ENCODE data around the gene XPNPEP2.

XPNPEP2 gene

DNA sequence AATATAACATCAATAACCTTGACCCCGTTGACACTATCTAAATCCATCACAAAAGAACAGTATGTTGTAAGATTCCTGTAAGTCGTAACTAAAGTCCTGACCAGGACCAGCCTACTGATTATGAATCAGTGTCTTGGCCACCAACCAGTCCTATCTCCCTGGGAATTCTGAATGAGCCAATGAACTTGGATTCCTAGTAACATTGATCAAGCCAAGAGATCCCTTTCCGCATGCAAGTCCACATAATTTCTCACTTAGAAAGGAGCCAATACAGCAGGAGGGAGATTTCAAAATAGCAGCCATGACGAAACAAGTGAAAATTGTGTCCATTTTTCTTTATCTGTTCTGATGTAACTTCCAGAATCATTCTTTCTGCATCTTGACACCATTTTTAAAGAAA is 9.5 kb downstream of the XPNPEP2 start:
- no peak for DNase-seq (ENCODE audit: low read depth in 2 of 2, low spot score in 1 of 2)

DNA sequence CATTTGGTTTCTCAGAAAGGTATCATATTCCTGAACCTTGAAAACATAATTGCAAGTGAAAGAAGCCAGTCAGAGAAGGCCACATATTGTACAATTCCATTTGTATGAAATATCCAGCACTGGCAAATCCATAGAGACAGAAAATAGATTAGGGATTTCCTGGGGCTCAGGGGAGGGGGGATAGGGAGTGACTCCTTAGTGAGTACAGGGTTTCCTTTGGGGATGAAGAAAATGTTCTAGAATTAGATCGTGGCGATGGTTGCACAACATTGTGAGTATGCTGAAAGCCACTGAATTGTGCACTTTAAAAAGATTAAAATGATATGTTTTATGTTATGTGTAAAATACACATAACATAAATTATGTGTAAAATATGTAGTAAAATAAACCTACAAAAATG is 10.3 kb downstream of the XPNPEP2 start:
- no peak for DNase-seq (ENCODE audit: low read depth in 2 of 2, low spot score in 1 of 2)

DNA sequence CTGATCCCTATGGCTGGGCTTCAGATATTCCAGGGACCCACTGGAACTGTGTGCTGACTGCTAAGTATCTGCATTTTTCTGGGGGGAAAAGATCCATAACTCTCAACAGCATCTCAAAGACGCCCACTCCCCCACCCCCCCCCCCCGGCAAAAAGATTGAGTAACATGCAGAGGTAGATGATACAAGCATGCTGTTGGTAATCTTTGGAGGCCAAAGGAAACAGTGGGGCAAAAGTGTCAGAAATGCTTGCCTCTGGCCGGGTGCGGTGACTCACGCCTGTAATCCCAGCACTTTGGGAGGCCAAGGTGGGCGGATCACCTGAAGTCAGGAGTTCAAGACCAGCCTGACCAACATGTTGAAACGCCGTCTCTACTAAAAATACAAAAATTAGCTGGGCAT is 12.2 kb downstream of the XPNPEP2 start:
- DNase-seq (ENCODE audit: low read depth in 2 of 2, low spot score in 1 of 2): no peak

DNA sequence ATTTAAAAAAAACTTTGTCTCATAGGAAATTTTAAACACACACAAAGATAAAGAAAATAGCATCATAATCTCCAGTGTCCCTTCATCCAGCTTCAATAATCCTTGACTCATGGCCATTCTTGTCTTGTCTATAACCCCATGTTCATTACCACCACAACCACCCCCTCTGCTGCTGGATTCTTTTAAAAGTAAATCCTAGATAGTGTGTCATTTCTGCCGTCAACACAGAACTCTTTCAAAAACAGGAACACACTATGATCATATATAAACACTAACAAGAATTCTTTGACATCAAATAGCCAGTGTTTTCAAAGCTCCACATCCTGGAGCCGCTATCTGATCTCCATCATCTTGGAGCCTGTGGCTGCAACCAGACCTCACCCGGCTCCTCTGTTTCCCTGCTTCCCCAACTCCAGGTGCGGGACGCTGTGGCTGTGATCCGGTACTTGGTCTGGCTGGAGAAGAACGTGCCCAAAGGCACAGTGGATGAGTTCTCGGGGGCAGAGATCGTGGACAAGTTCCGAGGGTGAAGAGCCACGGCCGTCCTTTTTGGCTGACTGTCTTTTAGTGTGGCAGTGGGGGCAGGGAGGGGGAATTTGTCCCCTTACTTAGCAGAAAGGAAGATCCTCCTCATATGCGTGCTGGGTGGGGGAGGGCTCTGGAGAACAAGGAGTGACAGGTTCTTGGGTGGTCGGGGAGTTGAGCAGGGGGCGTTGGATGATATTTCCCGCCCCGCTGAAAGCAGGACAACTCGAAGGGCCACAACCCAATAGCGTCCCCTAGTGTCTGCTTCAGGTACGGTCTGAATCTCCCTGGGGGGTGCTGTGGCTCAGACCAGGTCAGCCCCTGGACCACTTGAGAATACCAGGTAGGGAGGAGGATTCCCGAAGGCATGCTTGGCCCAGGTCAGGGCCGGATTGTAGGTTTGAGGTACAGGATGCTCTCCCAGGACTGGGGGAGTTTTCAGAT is 15.6 kb downstream of the XPNPEP2 start:
- DNase-seq (ENCODE audit: low read depth in 2 of 2, low spot score in 1 of 2): no peak

DNA sequence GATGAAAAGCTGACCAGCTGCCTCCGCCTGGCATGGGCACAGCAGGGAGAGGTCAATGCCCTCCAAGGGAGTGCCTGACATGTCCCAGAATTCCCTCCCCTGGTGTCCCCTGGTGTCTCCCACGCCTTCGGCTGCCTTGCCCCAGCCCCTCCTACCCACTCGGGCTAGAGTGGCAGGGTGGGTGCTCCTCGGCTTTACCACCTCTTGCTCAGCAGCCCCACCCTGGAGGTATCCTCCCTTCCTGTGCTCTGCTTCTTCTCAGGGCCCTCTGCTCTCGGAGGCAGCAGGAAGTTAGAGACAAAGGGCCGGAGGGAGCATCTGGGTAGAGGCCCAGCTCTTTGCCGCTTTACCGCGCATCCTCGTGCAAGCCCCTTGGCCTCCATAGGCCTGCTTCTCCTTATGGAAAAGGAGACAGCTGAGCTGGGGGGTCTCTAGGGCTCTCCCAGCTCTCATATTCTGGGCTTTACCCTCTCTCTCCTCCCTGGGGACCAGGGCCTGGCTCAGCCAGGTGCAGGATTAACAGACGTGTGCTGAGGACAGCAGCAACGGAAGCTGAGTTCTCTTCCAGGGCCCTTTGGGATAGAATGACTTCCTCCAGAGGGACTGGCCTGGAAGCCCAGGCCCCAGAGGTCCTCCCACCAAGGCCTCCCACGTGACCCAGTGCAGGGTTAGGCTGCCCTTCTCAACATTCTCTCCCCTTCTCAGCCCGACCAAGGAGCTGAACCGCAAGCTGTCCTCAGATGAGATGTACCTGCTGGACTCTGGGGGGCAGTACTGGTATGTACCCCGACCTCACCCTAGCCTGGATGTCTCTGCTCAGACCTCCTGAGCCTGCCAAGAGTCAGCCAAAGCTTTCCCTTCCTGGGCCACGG is 17.2 kb downstream of the XPNPEP2 start:
- DNase-seq (ENCODE audit: low read depth in 2 of 2, low spot score in 1 of 2): no peak

DNA sequence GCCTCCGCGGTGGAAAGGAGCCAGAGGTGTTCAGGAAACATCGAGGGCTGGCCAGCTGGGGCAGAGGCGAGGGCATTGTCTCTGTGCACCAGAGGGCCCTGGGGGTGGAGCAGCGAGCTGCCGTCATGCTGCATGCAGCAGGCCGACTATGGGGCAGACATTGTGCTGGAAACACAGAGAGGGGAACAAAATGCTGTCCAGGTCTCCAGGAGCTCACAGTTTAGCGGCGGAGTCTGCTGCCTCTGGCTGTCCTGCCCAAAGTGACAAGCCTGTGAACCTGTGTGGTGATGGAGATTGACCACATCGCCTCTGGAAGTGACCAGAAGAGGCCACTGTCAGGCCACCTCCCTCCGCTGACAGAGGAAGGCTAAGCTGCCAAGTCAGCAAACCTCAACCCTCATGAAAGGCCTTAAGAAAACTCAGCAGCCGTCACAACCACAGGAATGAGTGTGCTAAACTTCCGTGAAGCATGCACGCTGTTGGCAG is 20.8 kb downstream of the XPNPEP2 start:
- DNase-seq (ENCODE audit: low read depth in 2 of 2, low spot score in 1 of 2): no peak

DNA sequence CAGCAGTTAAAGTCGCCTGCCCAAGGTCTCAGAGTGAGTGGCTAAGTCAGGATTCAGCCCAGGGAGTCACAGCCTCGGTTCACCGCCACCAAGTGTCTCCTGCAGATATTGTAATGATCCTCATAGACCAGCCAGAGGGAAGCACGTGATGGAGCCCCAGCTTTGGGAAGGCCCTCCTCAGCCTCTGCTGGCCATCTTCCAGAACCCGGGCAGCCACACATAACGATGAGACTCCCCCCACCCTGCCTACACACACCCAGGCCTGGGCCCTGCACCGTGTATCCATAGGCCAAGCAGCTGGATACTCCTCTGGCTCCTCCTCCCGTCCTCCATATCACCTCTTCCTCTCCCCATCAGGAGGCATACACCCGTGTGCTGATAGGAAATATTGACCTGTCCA is 21.4 kb downstream of the XPNPEP2 start:
- no peak for DNase-seq (ENCODE audit: low read depth in 2 of 2, low spot score in 1 of 2)

DNA sequence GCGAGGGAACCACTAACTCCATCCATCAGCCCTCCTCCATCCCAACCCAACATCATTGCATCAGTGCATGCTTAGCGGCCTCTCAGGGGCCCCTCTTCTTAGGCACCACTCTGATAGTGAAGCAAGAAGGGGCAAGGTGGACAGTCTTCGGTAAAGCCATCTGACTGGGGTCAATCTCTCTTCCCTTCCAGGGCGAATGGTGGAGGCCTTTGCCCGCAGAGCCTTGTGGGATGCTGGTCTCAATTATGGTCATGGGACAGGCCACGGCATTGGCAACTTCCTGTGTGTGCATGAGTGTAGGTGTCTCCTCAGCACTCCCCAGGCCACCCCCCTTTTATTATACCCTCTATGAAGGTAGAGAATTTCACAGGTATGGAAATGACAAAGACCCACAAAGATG is 22.2 kb downstream of the XPNPEP2 start:
- no peak for DNase-seq (ENCODE audit: low read depth in 2 of 2, low spot score in 1 of 2)

DNA sequence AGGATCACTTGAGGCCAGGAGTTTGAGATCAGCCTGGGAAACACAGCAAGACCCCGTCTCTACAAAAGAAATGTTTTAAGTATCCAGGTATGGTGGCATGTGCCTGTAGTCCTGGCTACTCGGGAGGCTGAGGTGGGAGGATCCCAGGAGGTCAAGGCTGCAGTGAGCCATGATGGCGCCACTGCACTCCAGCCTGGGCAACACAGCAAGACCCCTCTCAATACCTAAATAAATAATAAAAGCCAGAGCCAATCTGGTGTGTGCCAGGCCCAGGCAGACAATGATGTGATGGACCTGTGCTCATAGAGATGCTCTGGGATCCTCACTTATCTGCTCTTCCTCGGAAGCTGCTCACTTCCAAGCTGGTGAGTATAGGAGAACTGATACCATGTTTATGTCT is 22.8 kb downstream of the XPNPEP2 start:
- DNase-seq (ENCODE audit: low read depth in 2 of 2, low spot score in 1 of 2): no peak

DNA sequence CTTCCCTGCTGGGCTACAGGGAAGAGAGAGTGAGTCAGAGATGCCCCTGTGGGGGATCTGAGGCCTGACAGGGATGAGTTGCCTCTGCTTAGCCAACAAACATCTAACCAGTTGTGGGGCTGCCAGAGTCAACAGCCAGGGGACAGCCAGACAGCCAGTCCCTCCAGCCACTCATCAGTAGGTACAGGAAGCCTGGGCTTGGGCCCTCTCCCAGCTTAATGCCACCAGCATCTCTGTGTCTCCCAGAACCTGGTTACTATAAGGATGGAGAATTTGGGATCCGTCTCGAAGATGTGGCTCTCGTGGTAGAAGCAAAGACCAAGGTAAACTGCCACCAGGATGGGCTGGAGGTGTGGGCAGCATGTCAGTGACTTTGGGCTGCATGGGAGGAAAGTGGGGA is 23.7 kb downstream of the XPNPEP2 start:
- DNase-seq (ENCODE audit: low read depth in 2 of 2, low spot score in 1 of 2): no peak

DNA sequence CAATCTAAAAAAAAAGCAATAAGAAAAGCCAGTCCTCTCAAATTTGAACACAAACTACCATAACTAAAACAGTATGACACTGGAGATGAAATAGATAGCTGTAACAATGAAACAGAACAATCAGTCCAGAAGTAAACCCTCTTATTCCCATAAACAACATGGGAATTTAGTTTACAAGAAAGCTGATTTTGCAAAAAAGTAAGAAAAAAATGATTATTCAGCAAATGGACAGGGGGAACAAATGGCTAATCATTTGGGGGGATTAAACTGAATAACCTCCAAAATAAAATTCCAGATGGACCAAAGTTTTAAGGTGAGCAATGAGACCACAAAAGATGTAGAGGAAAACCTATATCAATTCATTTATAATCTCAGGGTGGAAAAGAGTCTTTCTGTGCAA is 24.9 kb downstream of the XPNPEP2 start:
- DNase-seq (ENCODE audit: low read depth in 2 of 2, low spot score in 1 of 2): no peak

DNA sequence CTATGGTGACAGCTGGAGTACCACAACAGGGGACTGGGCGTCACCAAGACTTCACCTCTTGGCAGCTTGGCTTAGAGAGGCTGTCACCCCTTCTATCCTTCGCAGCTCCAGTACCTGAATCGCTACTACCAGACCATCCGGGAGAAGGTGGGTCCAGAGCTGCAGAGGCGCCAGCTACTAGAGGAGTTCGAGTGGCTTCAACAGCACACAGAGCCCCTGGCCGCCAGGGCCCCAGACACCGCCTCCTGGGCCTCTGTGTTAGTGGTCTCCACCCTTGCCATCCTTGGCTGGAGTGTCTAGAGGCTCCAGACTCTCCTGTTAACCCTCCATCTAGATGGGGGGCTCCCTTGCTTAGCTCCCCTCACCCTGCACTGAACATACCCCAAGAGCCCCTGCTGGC is 29.4 kb downstream of the XPNPEP2 start:
- DNase-seq (ENCODE audit: low read depth in 2 of 2, low spot score in 1 of 2): no peak

DNA sequence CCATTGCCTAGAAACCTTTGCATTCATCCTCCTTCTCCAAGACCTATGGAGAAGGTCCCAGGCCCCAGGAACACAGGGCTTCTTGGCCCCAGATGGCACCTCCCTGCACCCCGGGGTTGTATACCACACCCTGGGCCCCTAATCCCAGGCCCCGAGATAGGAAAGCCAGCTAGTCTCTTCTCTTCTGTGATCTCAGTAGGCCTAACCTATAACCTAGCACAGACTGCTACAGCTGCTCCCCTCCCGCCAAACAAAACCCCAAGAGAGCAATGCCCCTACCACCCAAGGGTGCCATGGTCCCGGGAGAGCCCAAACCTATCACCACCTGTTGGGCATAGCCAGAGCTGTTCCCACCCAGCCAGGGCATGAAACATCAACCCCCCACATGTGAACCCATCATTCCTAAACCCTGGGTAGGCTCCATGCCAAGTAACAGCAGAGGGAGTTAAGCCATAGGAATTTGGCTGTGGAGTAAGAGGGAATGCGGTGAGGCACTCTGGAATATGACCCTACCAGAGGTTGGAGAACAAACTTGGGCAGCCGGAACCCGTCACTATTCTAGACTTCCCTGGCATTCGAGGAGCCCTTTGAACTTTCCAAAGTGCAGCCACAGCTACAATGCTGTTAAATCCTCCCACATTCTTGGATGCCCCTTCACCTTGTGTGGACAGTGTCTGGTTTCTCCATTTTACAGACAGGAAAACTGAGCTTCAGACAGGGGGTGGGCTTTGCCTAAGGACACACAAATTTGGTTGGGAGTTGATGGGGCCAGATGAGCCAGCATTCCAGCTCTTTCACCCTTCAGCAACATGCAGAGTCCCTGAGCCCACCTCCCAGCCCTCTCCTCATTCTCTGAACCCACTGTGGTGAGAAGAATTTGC is 30.0 kb downstream of the XPNPEP2 start:
- DNase-seq (ENCODE audit: low read depth in 2 of 2, low spot score in 1 of 2): no peak

DNA sequence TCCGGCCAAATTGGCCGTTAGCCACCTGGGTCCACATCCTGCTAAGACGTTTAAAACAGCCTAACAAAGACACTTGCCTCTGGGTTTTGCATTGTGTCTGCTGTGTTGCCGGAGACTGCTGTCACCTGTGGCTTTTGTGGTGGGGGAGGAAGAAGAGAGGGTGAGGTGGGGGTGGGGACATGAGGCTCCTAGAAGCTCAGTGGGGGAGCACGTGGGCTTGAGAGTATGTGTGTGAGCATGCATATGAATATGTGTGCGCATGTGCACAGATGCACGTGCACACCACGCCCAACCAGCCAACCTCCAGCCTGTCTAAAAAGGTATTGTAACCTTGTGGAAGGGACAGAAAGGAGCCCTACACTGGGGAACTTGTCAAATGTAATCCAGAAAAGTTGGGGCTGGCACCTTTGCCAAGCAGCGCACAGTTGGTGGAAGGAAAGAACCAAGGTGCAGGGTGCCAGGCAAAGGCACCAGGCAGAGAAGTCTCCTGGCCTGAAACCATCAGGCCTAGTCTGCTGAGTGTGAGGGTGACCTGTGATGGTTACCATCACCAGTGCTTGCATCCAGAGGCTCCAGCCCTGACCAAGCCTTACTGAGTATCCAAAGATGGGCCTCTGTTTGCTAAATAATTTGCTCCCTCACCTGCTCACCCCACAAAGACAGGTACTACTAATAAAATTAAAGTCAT is 30.8 kb downstream of the XPNPEP2 start:
- peak in 1 of 2 donors; percentile 64 for DNase-seq (ENCODE audit: low read depth in 2 of 2, low spot score in 1 of 2)

DNA sequence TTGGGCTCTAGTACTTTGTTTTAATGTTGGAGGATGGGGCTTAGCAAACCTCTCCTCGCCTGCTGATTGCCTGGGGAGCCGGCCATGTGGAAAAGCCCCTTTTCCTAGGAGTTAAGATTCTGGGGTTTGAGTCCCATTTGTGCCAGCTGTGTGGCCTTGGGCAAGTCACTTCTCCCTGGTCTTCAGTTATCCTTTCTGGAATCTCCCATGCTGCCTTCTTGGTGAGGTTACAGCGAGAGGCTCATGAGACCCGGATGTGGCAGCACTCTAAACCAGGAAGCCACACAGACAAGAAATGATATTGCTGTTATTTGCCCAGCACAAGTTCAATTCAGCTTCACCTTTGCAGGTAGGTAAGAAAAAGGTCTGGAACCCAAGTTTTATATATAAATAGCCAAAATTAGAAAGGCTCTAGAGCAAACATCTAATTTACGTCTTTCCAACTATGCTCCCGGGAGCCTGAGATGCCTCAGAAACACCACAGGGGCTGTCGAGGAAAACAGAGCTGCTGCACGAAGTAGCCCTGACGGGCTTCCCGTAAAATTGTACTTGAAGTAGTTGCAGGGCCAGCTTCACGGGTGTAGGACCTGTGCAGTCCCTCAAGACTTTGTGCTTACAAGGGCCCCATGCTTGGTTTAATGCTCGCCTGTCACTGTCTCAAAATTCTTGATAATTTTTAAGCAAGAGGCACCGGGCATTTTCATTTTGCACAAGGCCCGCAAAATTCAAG is 32.7 kb downstream of the XPNPEP2 start:
- DNase-seq (ENCODE audit: low read depth in 2 of 2, low spot score in 1 of 2): no peak

DNA sequence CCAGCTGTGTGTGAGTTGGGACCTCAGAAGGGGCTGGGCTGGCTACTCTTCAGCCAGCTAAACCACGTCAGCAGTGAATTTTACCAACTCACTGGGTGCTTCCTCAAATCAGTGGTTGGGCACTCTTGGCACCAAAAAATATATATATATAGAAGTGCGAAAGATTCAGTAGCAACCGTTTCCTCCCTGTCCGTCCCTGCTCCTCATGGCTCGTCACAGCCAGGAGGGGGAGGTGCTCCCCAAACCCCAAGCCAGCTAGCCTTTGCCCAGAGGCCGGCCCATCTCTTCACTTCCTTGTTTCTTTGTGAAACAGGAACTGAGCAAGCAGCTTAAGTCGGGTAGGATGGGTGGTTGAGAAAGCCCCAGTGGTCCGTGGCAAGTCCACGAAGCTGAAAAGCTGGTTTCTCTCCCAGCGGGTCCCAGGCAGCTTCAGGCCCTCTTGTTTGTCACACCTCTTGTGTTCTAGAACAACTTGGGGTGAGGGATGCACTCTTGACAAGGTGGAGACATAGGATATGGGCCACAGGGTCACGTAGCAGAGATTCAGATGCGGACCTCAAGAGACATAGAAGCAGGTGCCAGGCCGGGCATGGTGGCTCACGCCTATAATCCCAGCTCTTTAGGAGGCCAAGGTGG is 34.1 kb downstream of the XPNPEP2 start:
- no peak for DNase-seq (ENCODE audit: low read depth in 2 of 2, low spot score in 1 of 2)

DNA sequence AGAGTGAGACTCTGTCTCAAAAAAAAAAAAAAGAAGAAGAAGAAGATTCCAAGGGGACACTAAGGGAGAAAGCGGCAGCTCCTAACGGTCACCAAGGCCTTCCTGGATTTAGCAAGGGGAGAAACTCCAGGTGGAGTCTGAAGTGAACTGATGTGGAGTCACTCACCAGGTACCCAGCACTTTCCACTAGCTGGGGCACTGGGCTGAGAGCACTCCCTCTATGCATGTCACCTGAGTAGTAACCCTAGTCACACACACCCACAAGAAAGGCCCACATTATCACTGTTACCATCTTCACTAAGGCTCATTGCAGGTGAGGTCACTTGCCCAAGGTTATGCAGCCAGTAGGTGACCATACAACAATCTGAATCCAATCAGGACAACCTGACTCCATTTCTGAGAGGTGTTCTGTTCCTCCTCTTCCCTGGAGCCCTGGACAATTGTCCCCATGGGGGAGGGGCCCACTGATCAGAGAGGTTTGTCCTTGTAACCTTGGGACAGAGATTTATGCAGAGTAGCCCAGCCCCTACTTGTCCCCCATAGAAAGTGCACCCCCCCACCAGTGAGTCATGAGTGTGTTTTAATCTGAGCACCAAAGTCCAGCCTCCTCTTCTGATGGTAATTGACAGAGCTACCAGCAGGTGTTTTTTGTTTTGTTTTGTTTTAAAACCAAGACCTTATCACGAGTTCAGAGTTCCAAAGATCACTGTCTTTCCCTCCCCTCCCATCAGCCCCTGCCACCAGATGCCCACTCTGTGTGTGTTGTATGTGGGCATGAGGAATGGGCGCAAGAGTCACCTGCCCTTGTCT is 35.1 kb downstream of the XPNPEP2 start:
- no peak for DNase-seq (ENCODE audit: low read depth in 2 of 2, low spot score in 1 of 2)

Measured in stimulated activated CD8-positive, alpha-beta memory T cell treated with anti-CD3 and anti-CD28 coated beads, Interleukin-4, amount 100 ng/mL, for 4 hours (primary cell).